Measurements from ENCODE around the gene EME2.

Gene EME2

GRCh38 chr16:1764971-1765370, 7.6 kb upstream of the EME2 start:
- CTCF ChIA-PET = interaction anchor here (1.0 kb wide), 2 partner anchors 10 to 59 kb away, joined by 3 to 4 read pairs; partner anchors contain the start of gene MAPK8IP3
- POLR2A ChIA-PET (ENCODE audit: low non-redundant PET) = no interaction called here
- DNase-seq (ENCODE audit: low spot score) = no peak
- H3K27ac ChIP-seq = peak overlapping the region; percentile 37
- no peak for TF ChIP-seq CTCF (conservative IDR thresholded peaks at IDR 0.05; ENCODE audit: low read depth)

GRCh38 chr16:1765826-1766225, 6.8 kb upstream of the EME2 start:
- no peak for DNase-seq (ENCODE audit: low spot score)

GRCh38 chr16:1766231-1766630, 6.4 kb upstream of the EME2 start:
- TF ChIP-seq CTCF (conservative IDR thresholded peaks at IDR 0.05; ENCODE audit: low read depth) = no peak
- POLR2A ChIA-PET (ENCODE audit: low non-redundant PET) = no interaction called here
- CTCF ChIA-PET = interaction anchor here (0.6 kb wide), 1 partner anchor 42 kb away, joined by 3 read pairs; no protein-coding TSS in a partner anchor
- no peak for DNase-seq (ENCODE audit: low spot score)
- H3K27ac ChIP-seq = peak overlapping the region; percentile 37; the same call in 1 of the 2 replicates

More at GRCh38 chr16:1765826-1766225, 6.8 kb upstream of the EME2 start:
- no peak for TF ChIP-seq CTCF (conservative IDR thresholded peaks at IDR 0.05; ENCODE audit: low read depth)
- H3K27ac ChIP-seq = peak overlapping the region; percentile 37; the same call in 1 of the 2 replicates
- CTCF ChIA-PET = interaction anchor here (1.0 kb wide), 1 partner anchor 60 kb away, joined by 4 read pairs; the partner anchor contains the start of gene MAPK8IP3
- POLR2A ChIA-PET (ENCODE audit: low non-redundant PET) = no interaction called here

- CTCF ChIA-PET = interaction anchor here (0.6 kb wide), 1 partner anchor 43 kb away, joined by 3 read pairs; no protein-coding TSS in a partner anchor
- peak overlapping the region; percentile 37 for H3K27ac ChIP-seq
- POLR2A ChIA-PET (ENCODE audit: low non-redundant PET) = no interaction called here
- no peak for TF ChIP-seq CTCF (conservative IDR thresholded peaks at IDR 0.05; ENCODE audit: low read depth)
- no peak for DNase-seq (ENCODE audit: low spot score)
Measured at GRCh38 chr16:1766701-1767100, 5.9 kb upstream of the EME2 start.

- peak overlapping the region; percentile 37 for H3K27ac ChIP-seq
- ChIA-PET CTCF (no interaction called here), POLR2A (ENCODE audit: low non-redundant PET) (no interaction called here)
- TF ChIP-seq CTCF (conservative IDR thresholded peaks at IDR 0.05; ENCODE audit: low read depth) = no peak
- no peak for DNase-seq (ENCODE audit: low spot score)
Measured at GRCh38 chr16:1767116-1767994, 5.3 kb upstream of the EME2 start.

- TF ChIP-seq CTCF (conservative IDR thresholded peaks at IDR 0.05; ENCODE audit: low read depth) = no peak
- no peak for DNase-seq (ENCODE audit: low spot score)
- ChIA-PET CTCF (no interaction called here), POLR2A (ENCODE audit: low non-redundant PET) (no interaction called here)
- H3K27ac ChIP-seq = no peak overlapping the region; the same call in 1 of the 2 replicates
Measured at GRCh38 chr16:1768061-1768766, 4.4 kb upstream of the EME2 start.

All from RWPE1 (cell line).